ENCODE data around the gene SPHKAP.

DNA sequence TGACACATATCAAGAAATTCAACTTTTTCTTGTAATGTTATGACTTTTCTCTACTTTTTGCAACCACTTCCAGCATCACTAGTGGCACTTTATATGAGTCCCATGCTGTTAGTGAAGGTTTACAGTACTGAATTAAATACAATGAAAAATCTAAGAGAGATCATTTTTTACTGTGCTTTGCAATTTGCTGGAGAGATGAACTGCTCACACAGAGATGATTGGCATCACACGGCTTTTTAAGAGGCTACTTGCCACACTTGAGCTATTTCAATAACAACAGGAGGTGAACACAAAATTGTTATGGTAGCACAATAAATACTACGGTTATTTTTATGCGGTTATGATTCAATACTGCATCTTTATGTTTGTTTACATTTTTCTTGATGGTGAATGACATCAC, 221.2 kb downstream of the SPHKAP start:
- TF ChIP-seq EP300 (IDR thresholded peaks at IDR 0.05) (no peak), POLR2AphosphoS5 (IDR thresholded peaks at IDR 0.05) (no peak)
- TF ChIP-seq, protein P1, sequence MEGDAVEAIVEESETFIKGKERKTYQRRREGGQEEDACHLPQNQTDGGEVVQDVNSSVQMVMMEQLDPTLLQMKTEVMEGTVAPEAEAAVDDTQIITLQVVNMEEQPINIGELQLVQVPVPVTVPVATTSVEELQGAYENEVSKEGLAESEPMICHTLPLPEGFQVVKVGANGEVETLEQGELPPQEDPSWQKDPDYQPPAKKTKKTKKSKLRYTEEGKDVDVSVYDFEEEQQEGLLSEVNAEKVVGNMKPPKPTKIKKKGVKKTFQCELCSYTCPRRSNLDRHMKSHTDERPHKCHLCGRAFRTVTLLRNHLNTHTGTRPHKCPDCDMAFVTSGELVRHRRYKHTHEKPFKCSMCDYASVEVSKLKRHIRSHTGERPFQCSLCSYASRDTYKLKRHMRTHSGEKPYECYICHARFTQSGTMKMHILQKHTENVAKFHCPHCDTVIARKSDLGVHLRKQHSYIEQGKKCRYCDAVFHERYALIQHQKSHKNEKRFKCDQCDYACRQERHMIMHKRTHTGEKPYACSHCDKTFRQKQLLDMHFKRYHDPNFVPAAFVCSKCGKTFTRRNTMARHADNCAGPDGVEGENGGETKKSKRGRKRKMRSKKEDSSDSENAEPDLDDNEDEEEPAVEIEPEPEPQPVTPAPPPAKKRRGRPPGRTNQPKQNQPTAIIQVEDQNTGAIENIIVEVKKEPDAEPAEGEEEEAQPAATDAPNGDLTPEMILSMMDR (IDR thresholded peaks at IDR 0.05), result no peak
